ENCODE data around the gene CERS1. TPM values are rescaled to one million over a fixed set of nuclear protein-coding genes. Genes with fewer than 3 reads are reported as not detected.

The CERS1 gene
- total RNA-seq, 2 donors from 2014 or later = 0.80 to 2.1 TPM

GRCh38 chr19:18831524-18832305 lies 64.2 kb downstream of the CERS1 start, which contains the start of gene UPF1:
Gene UPF1 (plus strand): TSS chr19:18831959. CDS start chr19:18832210, 251 bp downstream.
- ATAC-seq (peak; percentile 93 to 96), DNase-seq (peak; percentile 95)
- intact Hi-C loops (cut with DNase I) = loop anchor here in 1 of 2 donors (10.0 kb wide), 1 partner anchor 147 kb away; the partner anchor contains the start of gene CRTC1

GRCh38 chr19:18830488-18830887 lies 65.5 kb downstream of the CERS1 start:
- intact Hi-C loops (cut with DNase I) = loop anchor here in 1 of 2 donors (10.0 kb wide), 1 partner anchor 146 kb away; the partner anchor contains the start of gene CRTC1
- ATAC-seq = no peak

GRCh38 chr19:18828786-18829185 lies 67.2 kb downstream of the CERS1 start:
- intact Hi-C loops (cut with DNase I) = no loop called here
- ATAC-seq (no peak), DNase-seq (no peak)

More at GRCh38 chr19:18830488-18830887, 65.5 kb downstream of the CERS1 start:
- no peak for DNase-seq

Other genes with a start within 250 kb of the CERS1 start
- gene CRTC1, start 212.5 kb downstream of the CERS1 start, total RNA-seq = 10 to 100 TPM; 10.5 to 11.1 TPM
- 1 to 10 TPM; 6.5 to 9.8 TPM for gene COMP, start 104.9 kb downstream of the CERS1 start, total RNA-seq
- 10 to 100 TPM; 33.9 to 41.1 TPM for gene UPF1, start 64.2 kb downstream of the CERS1 start, total RNA-seq
- gene COPE, start 23.2 kb upstream of the CERS1 start, total RNA-seq = 100 to 1,000 TPM; 136 to 149 TPM
- 10 to 100 TPM; 23.6 to 24.2 TPM for gene DDX49, start 23.6 kb upstream of the CERS1 start, total RNA-seq
- 10 to 100 TPM; 15.2 to 18.9 TPM for gene HOMER3, start 45.1 kb upstream of the CERS1 start, total RNA-seq
- 10 to 100 TPM; 59.7 to 63.7 TPM for gene SUGP2, start 137.4 kb upstream of the CERS1 start, total RNA-seq
- gene ARMC6, start 137.4 kb upstream of the CERS1 start, total RNA-seq = 10 to 100 TPM; 12.9 to 16.9 TPM
- 10 to 100 TPM; 13.9 to 15.2 TPM for gene SLC25A42, start 167.8 kb upstream of the CERS1 start, total RNA-seq
- 10 to 100 TPM; 19.1 to 21.2 TPM for gene TMEM161A, start 242.3 kb upstream of the CERS1 start, total RNA-seq

Measured in left cardiac atrium (tissue), 4 donors.